ENCODE results near the gene MEX3D.

DNA sequence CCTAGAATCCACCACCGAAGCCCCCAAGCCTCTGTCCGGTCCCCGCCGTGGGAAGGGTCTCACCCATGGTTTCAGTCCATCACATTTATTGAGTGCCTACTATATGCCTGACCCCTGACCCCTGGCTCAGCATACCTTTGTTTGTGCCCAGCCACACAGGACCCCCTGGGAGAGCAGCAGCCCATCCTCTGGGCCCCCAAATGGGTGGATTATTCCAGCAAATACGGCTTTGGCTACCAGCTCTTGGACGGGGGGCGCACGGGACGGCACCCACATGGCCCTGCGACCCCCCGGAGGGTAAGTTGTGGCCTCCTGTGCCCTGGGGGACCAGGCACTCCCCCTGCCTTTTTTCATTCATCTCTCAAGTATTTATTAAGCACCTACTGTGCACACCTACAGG, 36.5 kb downstream of the MEX3D start:
- TF ChIP-seq, protein P1, sequence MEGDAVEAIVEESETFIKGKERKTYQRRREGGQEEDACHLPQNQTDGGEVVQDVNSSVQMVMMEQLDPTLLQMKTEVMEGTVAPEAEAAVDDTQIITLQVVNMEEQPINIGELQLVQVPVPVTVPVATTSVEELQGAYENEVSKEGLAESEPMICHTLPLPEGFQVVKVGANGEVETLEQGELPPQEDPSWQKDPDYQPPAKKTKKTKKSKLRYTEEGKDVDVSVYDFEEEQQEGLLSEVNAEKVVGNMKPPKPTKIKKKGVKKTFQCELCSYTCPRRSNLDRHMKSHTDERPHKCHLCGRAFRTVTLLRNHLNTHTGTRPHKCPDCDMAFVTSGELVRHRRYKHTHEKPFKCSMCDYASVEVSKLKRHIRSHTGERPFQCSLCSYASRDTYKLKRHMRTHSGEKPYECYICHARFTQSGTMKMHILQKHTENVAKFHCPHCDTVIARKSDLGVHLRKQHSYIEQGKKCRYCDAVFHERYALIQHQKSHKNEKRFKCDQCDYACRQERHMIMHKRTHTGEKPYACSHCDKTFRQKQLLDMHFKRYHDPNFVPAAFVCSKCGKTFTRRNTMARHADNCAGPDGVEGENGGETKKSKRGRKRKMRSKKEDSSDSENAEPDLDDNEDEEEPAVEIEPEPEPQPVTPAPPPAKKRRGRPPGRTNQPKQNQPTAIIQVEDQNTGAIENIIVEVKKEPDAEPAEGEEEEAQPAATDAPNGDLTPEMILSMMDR (IDR thresholded peaks at IDR 0.05) = no peak
- no peak for TF ChIP-seq POLR2A (IDR thresholded peaks at IDR 0.05)
